WTC11 (cell line): ENCODE measurements around the gene ABI2. TPM values are rescaled to one million over a fixed set of nuclear protein-coding genes. Genes with fewer than 3 reads are reported as not detected.
"Not testable (repeated sequence)": the region's sequence is repeated elsewhere in the genome, so short reads cannot be mapped to it uniquely, and the experiment has no call there.

Source experiments
- ATAC-seq: fragments of 200-7000 bp; cut with Tn5 transposase; 2 replicates; pipeline ENCODE4 v1.10.0; 2021; ENCODE audit warnings: mild to moderate bottlenecking, moderate library complexity
- CTCF ChIA-PET: fragments of 300-600 bp; sonication (Branson Sonifier 250); formaldehyde crosslinking; loops from one replicate; lab custom pipeline; 2021; ENCODE audit warnings: antibody characterized with exemption; lab: Charles Lee
- POLR2A ChIA-PET: fragments of 350-600 bp; sonication (Branson Sonifier 250); formaldehyde crosslinking; loops from one replicate; lab custom pipeline; 2021; ENCODE audit warnings: antibody characterized with exemption; lab: Charles Lee
- DNase-seq: peaks from one replicate; pipeline ENCODE4 v3.0.0; 2021; ENCODE audit warnings: low spot score
- H3K27ac Mint-ChIP-seq: 2 replicates; pipeline ENCODE4 v1.8.0; 2021; ENCODE audit warnings: mixed read lengths
- H3K27me3 Mint-ChIP-seq: 2 replicates; pipeline ENCODE4 v1.8.0; 2021; ENCODE audit warnings: low read depth, mild to moderate bottlenecking, moderate library complexity, mixed read lengths
- H3K36me3 Mint-ChIP-seq: 2 replicates; pipeline ENCODE4 v1.8.0; 2021; ENCODE audit warnings: mixed read lengths
- H3K4me1 Mint-ChIP-seq: 2 replicates; pipeline ENCODE4 v1.8.0; 2022; ENCODE audit warnings: mixed read lengths
- H3K4me3 Mint-ChIP-seq: 2 replicates; pipeline ENCODE4 v1.8.0; 2021; ENCODE audit warnings: mild to moderate bottlenecking, moderate library complexity, mixed read lengths
- H3K9me3 Mint-ChIP-seq: 2 replicates; pipeline ENCODE4 v1.8.0; 2021; ENCODE audit warnings: mixed read lengths
- ESRRA ChIP-seq: sonication (generic); formaldehyde crosslinking; IDR thresholded peaks from 2 replicates; pipeline ENCODE4 v1.8.1; 2022; ENCODE audit warnings: mild to moderate bottlenecking, missing genetic modification reagents, borderline replicate concordance
- FOXK1 ChIP-seq: sonication (generic); formaldehyde crosslinking; IDR thresholded peaks from 2 replicates; pipeline ENCODE4 v1.8.0; 2022; ENCODE audit warnings: mild to moderate bottlenecking, moderate library complexity, missing genetic modification reagents
- JUN ChIP-seq: sonication (generic); formaldehyde crosslinking; IDR thresholded peaks from 2 replicates; pipeline ENCODE4 v1.8.0; 2023; ENCODE audit warnings: mild to moderate bottlenecking, missing genetic modification reagents
- ZNF423 ChIP-seq: fragments of 250-450 bp; sonication (Bioruptor Pico); IDR thresholded peaks from 2 replicates; pipeline ENCODE4 v2.1.2; 2022; ENCODE audit warnings: mild to moderate bottlenecking, moderate library complexity
- total RNA-seq: library from RNA; stranded (reverse); gene quantifications from 3 replicates; pipeline ENCODE4 v1.2.3, GENCODE V29; 2021
- TF ChIP-seq, protein P1 (sequence below): sonication (generic); formaldehyde crosslinking; IDR thresholded peaks from 2 replicates; pipeline ENCODE4 v1.8.1; 2023; ENCODE audit warnings: mild to moderate bottlenecking, moderate library complexity, missing genetic modification reagents
- TF ChIP-seq, protein P2 (sequence below): sonication (generic); formaldehyde crosslinking; IDR thresholded peaks from 2 replicates; pipeline ENCODE4 v1.8.0; 2022; ENCODE audit warnings: mild to moderate bottlenecking, missing genetic modification reagents
- TF ChIP-seq, protein P3 (sequence below): fragments of 200-600 bp; IDR thresholded peaks from 2 replicates; pipeline ENCODE4 v1.8.0; 2022; ENCODE audit warnings: antibody characterized with exemption
- TF ChIP-seq, protein P4 (sequence below): sonication (generic); formaldehyde crosslinking; IDR thresholded peaks from 2 replicates; pipeline ENCODE4 v1.8.1; 2023; ENCODE audit warnings: mild to moderate bottlenecking, missing genetic modification reagents, moderate library complexity
- TF ChIP-seq, protein P5 (sequence below): sonication (generic); formaldehyde crosslinking; IDR thresholded peaks from 2 replicates; pipeline ENCODE4 v1.8.1; 2023; ENCODE audit warnings: mild to moderate bottlenecking, missing genetic modification reagents
- TF ChIP-seq, protein P6 (sequence below): sonication (generic); formaldehyde crosslinking; IDR thresholded peaks from 2 replicates; pipeline ENCODE4 v1.8.1; 2022; ENCODE audit warnings: low read depth, mild to moderate bottlenecking, moderate library complexity, missing genetic modification reagents, borderline replicate concordance

Gene ABI2
- total RNA-seq, 1 experiment from 2014 or later = 121 TPM

DNA sequence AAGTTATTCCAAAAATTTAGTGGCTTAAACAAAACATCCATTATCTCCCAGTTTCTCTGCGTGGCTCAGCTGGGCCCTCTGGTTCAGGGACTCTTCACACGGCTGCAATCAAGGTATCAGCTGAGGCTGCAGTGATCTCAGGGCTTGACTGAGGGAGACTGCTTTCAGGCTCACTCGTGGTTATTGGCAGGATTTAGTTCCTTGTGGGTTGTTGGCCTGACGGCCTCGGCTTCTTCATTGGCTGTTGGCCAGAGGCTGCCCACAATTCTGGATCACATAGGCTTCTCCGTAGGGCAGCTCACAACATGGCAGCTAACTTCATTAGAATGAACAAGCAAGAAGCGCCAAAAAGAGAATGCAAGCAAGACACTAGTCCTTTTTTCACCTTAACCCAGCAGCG is 90.1 kb downstream of the ABI2 start (continued):
- TF ChIP-seq, protein P1, sequence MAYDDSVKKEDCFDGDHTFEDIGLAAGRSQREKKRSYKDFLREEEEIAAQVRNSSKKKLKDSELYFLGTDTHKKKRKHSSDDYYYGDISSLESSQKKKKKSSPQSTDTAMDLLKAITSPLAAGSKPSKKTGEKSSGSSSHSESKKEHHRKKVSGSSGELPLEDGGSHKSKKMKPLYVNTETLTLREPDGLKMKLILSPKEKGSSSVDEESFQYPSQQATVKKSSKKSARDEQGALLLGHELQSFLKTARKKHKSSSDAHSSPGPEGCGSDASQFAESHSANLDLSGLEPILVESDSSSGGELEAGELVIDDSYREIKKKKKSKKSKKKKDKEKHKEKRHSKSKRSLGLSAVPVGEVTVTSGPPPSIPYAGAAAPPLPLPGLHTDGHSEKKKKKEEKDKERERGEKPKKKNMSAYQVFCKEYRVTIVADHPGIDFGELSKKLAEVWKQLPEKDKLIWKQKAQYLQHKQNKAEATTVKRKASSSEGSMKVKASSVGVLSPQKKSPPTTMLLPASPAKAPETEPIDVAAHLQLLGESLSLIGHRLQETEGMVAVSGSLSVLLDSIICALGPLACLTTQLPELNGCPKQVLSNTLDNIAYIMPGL (CRISPR knock-in tag) = no peak
- TF ChIP-seq JUN = no peak
- TF ChIP-seq, protein P2, sequence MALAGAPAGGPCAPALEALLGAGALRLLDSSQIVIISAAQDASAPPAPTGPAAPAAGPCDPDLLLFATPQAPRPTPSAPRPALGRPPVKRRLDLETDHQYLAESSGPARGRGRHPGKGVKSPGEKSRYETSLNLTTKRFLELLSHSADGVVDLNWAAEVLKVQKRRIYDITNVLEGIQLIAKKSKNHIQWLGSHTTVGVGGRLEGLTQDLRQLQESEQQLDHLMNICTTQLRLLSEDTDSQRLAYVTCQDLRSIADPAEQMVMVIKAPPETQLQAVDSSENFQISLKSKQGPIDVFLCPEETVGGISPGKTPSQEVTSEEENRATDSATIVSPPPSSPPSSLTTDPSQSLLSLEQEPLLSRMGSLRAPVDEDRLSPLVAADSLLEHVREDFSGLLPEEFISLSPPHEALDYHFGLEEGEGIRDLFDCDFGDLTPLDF = no peak
- no peak for TF ChIP-seq ZNF423 (CRISPR knock-in tag)
- TF ChIP-seq, protein P3, sequence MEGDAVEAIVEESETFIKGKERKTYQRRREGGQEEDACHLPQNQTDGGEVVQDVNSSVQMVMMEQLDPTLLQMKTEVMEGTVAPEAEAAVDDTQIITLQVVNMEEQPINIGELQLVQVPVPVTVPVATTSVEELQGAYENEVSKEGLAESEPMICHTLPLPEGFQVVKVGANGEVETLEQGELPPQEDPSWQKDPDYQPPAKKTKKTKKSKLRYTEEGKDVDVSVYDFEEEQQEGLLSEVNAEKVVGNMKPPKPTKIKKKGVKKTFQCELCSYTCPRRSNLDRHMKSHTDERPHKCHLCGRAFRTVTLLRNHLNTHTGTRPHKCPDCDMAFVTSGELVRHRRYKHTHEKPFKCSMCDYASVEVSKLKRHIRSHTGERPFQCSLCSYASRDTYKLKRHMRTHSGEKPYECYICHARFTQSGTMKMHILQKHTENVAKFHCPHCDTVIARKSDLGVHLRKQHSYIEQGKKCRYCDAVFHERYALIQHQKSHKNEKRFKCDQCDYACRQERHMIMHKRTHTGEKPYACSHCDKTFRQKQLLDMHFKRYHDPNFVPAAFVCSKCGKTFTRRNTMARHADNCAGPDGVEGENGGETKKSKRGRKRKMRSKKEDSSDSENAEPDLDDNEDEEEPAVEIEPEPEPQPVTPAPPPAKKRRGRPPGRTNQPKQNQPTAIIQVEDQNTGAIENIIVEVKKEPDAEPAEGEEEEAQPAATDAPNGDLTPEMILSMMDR = no peak
- TF ChIP-seq, protein P4, sequence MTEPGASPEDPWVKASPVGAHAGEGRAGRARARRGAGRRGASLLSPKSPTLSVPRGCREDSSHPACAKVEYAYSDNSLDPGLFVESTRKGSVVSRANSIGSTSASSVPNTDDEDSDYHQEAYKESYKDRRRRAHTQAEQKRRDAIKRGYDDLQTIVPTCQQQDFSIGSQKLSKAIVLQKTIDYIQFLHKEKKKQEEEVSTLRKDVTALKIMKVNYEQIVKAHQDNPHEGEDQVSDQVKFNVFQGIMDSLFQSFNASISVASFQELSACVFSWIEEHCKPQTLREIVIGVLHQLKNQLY (CRISPR knock-in tag) = no peak

DNA sequence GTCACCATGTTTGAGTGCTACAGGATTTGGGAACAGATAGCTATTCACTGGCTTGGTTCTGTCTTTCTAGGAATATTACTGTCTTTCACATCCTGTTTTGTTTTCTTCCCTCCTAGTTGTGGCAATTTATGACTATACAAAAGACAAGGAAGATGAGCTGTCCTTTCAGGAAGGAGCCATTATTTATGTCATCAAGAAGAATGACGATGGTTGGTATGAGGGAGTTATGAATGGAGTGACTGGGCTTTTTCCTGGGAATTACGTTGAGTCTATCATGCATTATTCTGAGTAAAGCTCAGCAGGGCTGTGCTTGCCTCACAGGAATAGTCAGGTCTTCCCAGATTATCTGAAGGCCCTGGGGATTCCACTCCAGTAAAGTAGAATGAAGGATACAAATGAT is 98.9 kb downstream of the ABI2 start:
- ChIA-PET POLR2A (no interaction called here), CTCF (no interaction called here)
- Mint-ChIP-seq H3K4me1 (no peaks in the 10 kb centered on the region), H3K36me3 (peaks cover 40% of the 10 kb centered on the region), H3K27me3 (no peaks in the 10 kb centered on the region), H3K27ac (no peak overlapping the region)
- DNase-seq = no peak
- no peak for ATAC-seq
- TF ChIP-seq ESRRA (no peak), FOXK1 (CRISPR knock-in tag) (no peak)
- TF ChIP-seq, protein P5, sequence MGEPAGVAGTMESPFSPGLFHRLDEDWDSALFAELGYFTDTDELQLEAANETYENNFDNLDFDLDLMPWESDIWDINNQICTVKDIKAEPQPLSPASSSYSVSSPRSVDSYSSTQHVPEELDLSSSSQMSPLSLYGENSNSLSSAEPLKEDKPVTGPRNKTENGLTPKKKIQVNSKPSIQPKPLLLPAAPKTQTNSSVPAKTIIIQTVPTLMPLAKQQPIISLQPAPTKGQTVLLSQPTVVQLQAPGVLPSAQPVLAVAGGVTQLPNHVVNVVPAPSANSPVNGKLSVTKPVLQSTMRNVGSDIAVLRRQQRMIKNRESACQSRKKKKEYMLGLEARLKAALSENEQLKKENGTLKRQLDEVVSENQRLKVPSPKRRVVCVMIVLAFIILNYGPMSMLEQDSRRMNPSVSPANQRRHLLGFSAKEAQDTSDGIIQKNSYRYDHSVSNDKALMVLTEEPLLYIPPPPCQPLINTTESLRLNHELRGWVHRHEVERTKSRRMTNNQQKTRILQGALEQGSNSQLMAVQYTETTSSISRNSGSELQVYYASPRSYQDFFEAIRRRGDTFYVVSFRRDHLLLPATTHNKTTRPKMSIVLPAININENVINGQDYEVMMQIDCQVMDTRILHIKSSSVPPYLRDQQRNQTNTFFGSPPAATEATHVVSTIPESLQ (CRISPR knock-in tag) = no peak
- TF ChIP-seq, protein P6, sequence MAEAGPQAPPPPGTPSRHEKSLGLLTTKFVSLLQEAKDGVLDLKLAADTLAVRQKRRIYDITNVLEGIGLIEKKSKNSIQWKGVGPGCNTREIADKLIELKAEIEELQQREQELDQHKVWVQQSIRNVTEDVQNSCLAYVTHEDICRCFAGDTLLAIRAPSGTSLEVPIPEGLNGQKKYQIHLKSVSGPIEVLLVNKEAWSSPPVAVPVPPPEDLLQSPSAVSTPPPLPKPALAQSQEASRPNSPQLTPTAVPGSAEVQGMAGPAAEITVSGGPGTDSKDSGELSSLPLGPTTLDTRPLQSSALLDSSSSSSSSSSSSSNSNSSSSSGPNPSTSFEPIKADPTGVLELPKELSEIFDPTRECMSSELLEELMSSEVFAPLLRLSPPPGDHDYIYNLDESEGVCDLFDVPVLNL (CRISPR knock-in tag) = no peak
- TF ChIP-seq, all 79 proteins: peak for 0
- Mint-ChIP-seq H3K9me3 (no peaks in the 10 kb centered on the region), H3K4me3 (no peak overlapping the region)

DNA sequence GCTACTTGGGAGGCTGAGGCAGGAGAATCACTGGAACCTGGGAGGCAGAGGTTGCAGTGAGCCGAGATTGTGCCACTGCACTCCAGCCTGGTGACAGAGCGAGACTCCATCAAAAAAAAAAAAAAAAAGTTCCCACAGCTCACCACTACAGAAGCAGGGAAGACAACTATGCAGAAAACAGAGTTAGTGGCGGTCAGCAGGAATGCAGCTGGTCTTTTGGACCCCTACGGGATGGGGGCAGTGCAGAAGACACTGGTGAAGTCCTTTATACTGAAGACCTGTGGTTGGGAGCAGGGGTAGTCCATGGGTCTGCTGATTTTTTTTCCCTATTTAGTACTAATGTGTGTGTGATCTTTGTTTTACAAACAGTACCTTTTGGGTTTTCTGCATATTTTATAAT is 101.4 kb downstream of the ABI2 start:
- H3K27me3 Mint-ChIP-seq, H3K27ac Mint-ChIP-seq, DNase-seq, CTCF ChIA-PET, H3K9me3 Mint-ChIP-seq, POLR2A ChIA-PET, H3K4me1 Mint-ChIP-seq, H3K4me3 Mint-ChIP-seq: not testable (repeated sequence)
- ATAC-seq = 0 out of 2 replicates have a peak, but pooled peaks have one; percentile 28
- peaks cover 35% of the 10 kb centered on the region for H3K36me3 Mint-ChIP-seq
